Naive thymus-derived CD4-positive, alpha-beta T cell (primary cell): ENCODE results near the gene SV2C. TPM values are rescaled to one million over a fixed set of nuclear protein-coding genes. Genes with fewer than 3 reads are reported as not detected.

Experiments used
- ATAC-seq: fragments of 150-1000 bp; cut with Tn5 transposase; 2 replicates; pipeline ENCODE4 v1.10.0; 2021; ENCODE audit warnings: mild to moderate bottlenecking, moderate library complexity
- CTCF ChIA-PET: fragments of 350-600 bp; sonication (Branson Sonifier 250); formaldehyde crosslinking; loops from one replicate; lab custom pipeline; 2021; ENCODE audit warnings: antibody characterized with exemption; lab: Charles Lee
- POLR2A ChIA-PET: fragments of 350-600 bp; sonication (Branson Sonifier 250); formaldehyde crosslinking; loops from one replicate; lab custom pipeline; 2021; ENCODE audit warnings: antibody characterized with exemption, inconsistent platforms; lab: Charles Lee
- DNase-seq, 9 donors: peaks; one replicate each; pipeline versions ENCODE4 v3.0.0 to v3.0.0-alpha.2; 2020 to 2022; ENCODE audit warnings: mixed read lengths in 1 of 9
- H3K27ac ChIP-seq: one replicate; pipeline ENCODE4 v1.7.0; 2013; ENCODE audit warnings: mild to moderate bottlenecking, low read depth, low read length, moderate library complexity
- H3K27me3 ChIP-seq, 2 donors: one replicate each; pipeline ENCODE4 v1.7.0; 2013; ENCODE audit warnings: low read length in 2 of 2, mild to moderate bottlenecking in 2 of 2, moderate library complexity in 2 of 2; ENCODE audit not compliant: control insufficient read depth in 2 of 2, insufficient read depth in 2 of 2
- H3K36me3 ChIP-seq, 3 experiments: 1 replicate in 2 of 3; 2 replicates in 1 of 3; pipeline ENCODE4 v1.7.0; 2013; ENCODE audit warnings: low read length in 3 of 3, mild to moderate bottlenecking in 3 of 3, moderate library complexity in 1 of 3; ENCODE audit not compliant: insufficient read depth in 3 of 3, control insufficient read depth in 2 of 3
- H3K4me1 ChIP-seq, 2 donors: one replicate each; pipeline ENCODE4 v1.7.0; 2013; ENCODE audit warnings: low read length in 2 of 2, mild to moderate bottlenecking in 2 of 2, moderate library complexity in 1 of 2; ENCODE audit not compliant: control insufficient read depth in 2 of 2, insufficient read depth in 2 of 2
- H3K4me3 ChIP-seq: 2 replicates; pipeline ENCODE4 v1.7.0; 2013; ENCODE audit warnings: mild to moderate bottlenecking, low read length
- H3K9me3 ChIP-seq, 3 experiments: 1 replicate in 2 of 3; 2 replicates in 1 of 3; pipeline ENCODE4 v1.7.0; 2013; ENCODE audit warnings: low read length in 3 of 3; ENCODE audit not compliant: control insufficient read depth in 2 of 3
- H3K27ac Mint-ChIP-seq, 9 donors: one replicate each; pipeline ENCODE4 v1.8.0; 2020 to 2022; ENCODE audit warnings: mixed read lengths in 9 of 9, mild to moderate bottlenecking in 8 of 9, moderate library complexity in 5 of 9, inconsistent platforms in 2 of 9
- H3K27me3 Mint-ChIP-seq, 5 donors: one replicate each; pipeline ENCODE4 v1.8.0; 2021 to 2022; ENCODE audit warnings: mixed read lengths in 5 of 5, mild to moderate bottlenecking in 1 of 5
- H3K36me3 Mint-ChIP-seq, 5 donors: one replicate each; pipeline ENCODE4 v1.8.0; 2020 to 2022; ENCODE audit warnings: mixed read lengths in 5 of 5, mild to moderate bottlenecking in 3 of 5, inconsistent platforms in 1 of 5
- H3K4me1 Mint-ChIP-seq, 7 donors: one replicate each; pipeline ENCODE4 v1.8.0; 2020 to 2022; ENCODE audit warnings: mixed read lengths in 7 of 7, mild to moderate bottlenecking in 3 of 7, inconsistent platforms in 1 of 7
- H3K4me3 Mint-ChIP-seq, 10 donors: one replicate each; pipeline ENCODE4 v1.8.0; 2020 to 2022; ENCODE audit warnings: mild to moderate bottlenecking in 10 of 10, mixed read lengths in 10 of 10, moderate library complexity in 6 of 10, inconsistent platforms in 2 of 10
- H3K9me3 Mint-ChIP-seq, 11 donors: one replicate each; pipeline ENCODE4 v1.8.0; 2020 to 2022; ENCODE audit warnings: mixed read lengths in 11 of 11, mild to moderate bottlenecking in 4 of 11, inconsistent platforms in 1 of 11, moderate library complexity in 1 of 11
- intact Hi-C, 2 donors: fragments of 100-400 bp; cut with micrococcal nuclease; formaldehyde crosslinking; loops; one replicate each; pipeline ENCODE4 v1.15.1; 2023
- polyA plus RNA-seq, 2 donors: library from polyadenylated mRNA; unstranded; fragments of 300-500 nt; fragmentation: Illumina TruSeq; gene quantifications; one replicate each; pipeline ENCODE4 v1.2.3, GENCODE V29; 2021
- total RNA-seq, 6 experiments: library from RNA in 5 of 6; stranded (reverse) in 5 of 6; gene quantifications; 1 replicate in 5 of 6; 2 replicates in 1 of 6; pipeline ENCODE4 v1.2.3 and lab custom pipeline; 2021 to 2026

The SV2C gene
- total and polyA plus RNA-seq, 7 experiments from 2014 or later, result not detected

DNA sequence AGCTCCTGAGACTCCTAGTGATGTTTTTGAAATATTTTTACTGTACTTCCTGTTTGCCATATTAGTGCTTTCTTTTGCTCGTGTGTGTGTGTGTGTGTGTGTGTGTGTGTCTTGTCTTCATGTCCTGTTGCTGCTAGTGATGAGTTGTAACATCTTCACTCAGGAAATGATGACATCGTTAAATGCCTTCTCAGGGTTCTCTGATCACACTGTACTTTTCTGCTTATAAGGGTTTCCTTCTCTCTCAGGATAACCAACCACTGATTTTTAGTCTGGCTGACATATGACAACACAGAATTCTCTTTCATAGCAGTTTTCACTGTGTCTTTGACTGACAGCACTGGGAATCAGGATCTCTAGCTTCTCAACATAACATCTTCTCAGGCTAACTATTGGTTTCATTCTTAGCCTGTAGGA, 16.1 kb downstream of the SV2C start:
- CTCF ChIA-PET, result no interaction called here

DNA sequence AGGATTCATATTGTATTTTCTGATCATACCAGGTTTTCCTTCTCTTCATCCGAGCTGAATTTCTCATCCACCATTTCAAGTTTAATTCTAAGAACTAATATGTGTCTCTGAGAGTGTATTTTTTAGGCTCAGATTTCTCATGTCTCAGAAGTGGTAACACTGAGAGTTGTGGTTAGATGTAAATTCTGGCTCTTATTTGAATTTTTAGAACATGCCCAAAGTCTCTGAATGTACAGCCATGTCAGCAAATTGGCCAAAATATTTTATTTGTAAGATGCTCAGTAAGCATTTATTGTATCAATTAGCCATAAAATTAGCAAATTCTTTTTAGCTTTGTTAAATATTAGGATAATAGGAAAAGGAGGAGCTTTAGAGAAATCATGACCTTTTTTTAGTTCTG, 16.6 kb downstream of the SV2C start:
- Mint-ChIP-seq H3K27ac (peak overlapping the region in 1 of 9 donors; percentile 10), H3K36me3 (no peaks in the 10 kb centered on the region), H3K9me3 (peaks cover 0 to 5% (median 0%) of the 10 kb centered on the region in 11 donors), H3K4me3 (peak overlapping the region in 2 of 10 donors; percentile 0), H3K27me3 (peaks cover 9 to 34% (median 22%) of the 10 kb centered on the region in 5 donors), H3K4me1 (peaks cover 7 to 13% (median 9%) of the 10 kb centered on the region in 7 donors)
- Histone ChIP-seq H3K36me3 (no peaks in the 10 kb centered on the region), H3K9me3 (no peaks in the 10 kb centered on the region), H3K4me3 (no peak overlapping the region), H3K4me1 (no peaks in the 10 kb centered on the region), H3K27ac (no peak overlapping the region), H3K27me3 (no peaks in the 10 kb centered on the region)
- ATAC-seq (no peak), DNase-seq (no peak)
- CTCF ChIA-PET, result no interaction called here
- intact Hi-C loops, result loop anchor here in 1 of 2 donors (5.0 to 10.0 kb wide), 2 partner anchors 303 to 445 kb away; partner anchors contain the start of gene IQGAP2
- POLR2A ChIA-PET, result no interaction called here

More for the DNA sequence above, 16.1 kb downstream of the SV2C start:
- H3K36me3 Mint-ChIP-seq, result no peaks in the 10 kb centered on the region
- Histone ChIP-seq H3K36me3 (no peaks in the 10 kb centered on the region), H3K27ac (no peak overlapping the region), H3K4me3 (no peak overlapping the region), H3K9me3 (no peaks in the 10 kb centered on the region), H3K4me1 (no peaks in the 10 kb centered on the region), H3K27me3 (no peaks in the 10 kb centered on the region)
- peaks cover 0 to 5% (median 0%) of the 10 kb centered on the region in 11 donors for H3K9me3 Mint-ChIP-seq
- H3K27me3 Mint-ChIP-seq, result peaks cover 5 to 38% (median 18%) of the 10 kb centered on the region in 5 donors
- peaks cover 7 to 13% (median 9%) of the 10 kb centered on the region in 7 donors for H3K4me1 Mint-ChIP-seq
- ATAC-seq (peak; percentile 92), DNase-seq (peak in 7 of 9 donors; percentile 4 to 67 (median 56))
- peak overlapping the region in 2 of 10 donors; percentile 0 for H3K4me3 Mint-ChIP-seq
- POLR2A ChIA-PET, result no interaction called here
- intact Hi-C loops, result loop anchor here in 1 of 2 donors (5.0 to 10.0 kb wide), 2 partner anchors 303 to 446 kb away; partner anchors contain the start of gene IQGAP2
- H3K27ac Mint-ChIP-seq, result peak overlapping the region in 4 of 9 donors; percentile 10 to 68 (median 16)

DNA sequence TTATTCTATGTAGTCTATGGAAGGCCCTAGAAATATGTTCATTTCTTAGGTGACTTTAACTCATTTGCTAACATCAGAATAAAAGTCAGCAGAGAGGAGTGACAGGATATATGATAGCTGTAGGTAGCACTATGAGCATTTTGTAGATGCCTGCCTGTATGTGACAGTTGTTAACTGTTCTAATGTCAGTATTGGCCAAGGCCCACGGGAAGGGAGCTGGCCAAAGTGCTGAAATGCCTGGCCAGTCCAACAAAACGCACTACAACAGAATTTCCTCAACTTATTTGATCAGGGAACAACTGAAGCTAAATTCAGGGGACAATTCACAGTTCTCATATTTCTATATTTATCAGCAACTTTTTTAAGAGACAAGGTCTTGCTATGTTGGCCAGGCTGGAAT, 20.8 kb downstream of the SV2C start:
- Mint-ChIP-seq H3K36me3 (no peaks in the 10 kb centered on the region), H3K27me3 (peaks cover 19 to 45% (median 28%) of the 10 kb centered on the region in 5 donors), H3K4me3 (no peak overlapping the region), H3K27ac (no peak overlapping the region), H3K4me1 (peaks cover 7 to 9% (median 8%) of the 10 kb centered on the region in 7 donors), H3K9me3 (peaks cover 0 to 5% (median 0%) of the 10 kb centered on the region in 11 donors)
- Histone ChIP-seq H3K36me3 (no peaks in the 10 kb centered on the region), H3K27ac (no peak overlapping the region), H3K4me3 (no peak overlapping the region), H3K9me3 (no peaks in the 10 kb centered on the region), H3K4me1 (no peaks in the 10 kb centered on the region), H3K27me3 (no peaks in the 10 kb centered on the region)
- POLR2A ChIA-PET, result no interaction called here
- intact Hi-C loops, result no loop called here
- CTCF ChIA-PET, result no interaction called here
- ATAC-seq (no peak), DNase-seq (peak in 1 of 9 donors; percentile 30)

DNA sequence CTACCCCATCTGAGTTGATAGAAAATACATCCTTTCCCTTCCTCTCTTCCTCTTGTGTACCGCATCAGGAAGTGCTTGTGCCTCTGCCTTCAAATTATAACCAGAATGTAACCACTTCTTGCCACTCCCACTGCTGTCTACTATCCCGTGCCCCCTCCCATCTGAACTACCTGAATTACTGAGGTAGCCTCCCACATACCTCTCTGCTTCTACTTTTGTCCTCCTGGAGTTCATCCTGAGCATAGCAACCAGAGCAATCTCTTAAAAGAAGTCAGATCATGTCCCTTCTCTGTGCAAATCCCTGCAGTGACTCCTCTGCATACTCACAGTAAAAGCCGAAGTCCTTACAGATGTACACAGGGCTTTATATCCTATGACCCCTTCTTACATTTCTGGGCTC, 23.0 kb downstream of the SV2C start:
- DNase-seq, result no peak
- no peaks in the 10 kb centered on the region for H3K4me1 Mint-ChIP-seq
- H3K9me3 Mint-ChIP-seq, result peaks cover 0 to 5% (median 0%) of the 10 kb centered on the region in 11 donors
- POLR2A ChIA-PET, result no interaction called here
- H3K27ac Mint-ChIP-seq, result no peak overlapping the region
- intact Hi-C loops, result no loop called here
- Histone ChIP-seq H3K4me1 (no peaks in the 10 kb centered on the region), H3K27me3 (no peaks in the 10 kb centered on the region), H3K9me3 (no peaks in the 10 kb centered on the region), H3K27ac (no peak overlapping the region), H3K36me3 (no peaks in the 10 kb centered on the region), H3K4me3 (no peak overlapping the region)
- ATAC-seq, result no peak
- no peaks in the 10 kb centered on the region for H3K36me3 Mint-ChIP-seq
- CTCF ChIA-PET, result no interaction called here
- H3K4me3 Mint-ChIP-seq, result no peak overlapping the region
- peaks cover 24 to 48% (median 27%) of the 10 kb centered on the region in 5 donors for H3K27me3 Mint-ChIP-seq

DNA sequence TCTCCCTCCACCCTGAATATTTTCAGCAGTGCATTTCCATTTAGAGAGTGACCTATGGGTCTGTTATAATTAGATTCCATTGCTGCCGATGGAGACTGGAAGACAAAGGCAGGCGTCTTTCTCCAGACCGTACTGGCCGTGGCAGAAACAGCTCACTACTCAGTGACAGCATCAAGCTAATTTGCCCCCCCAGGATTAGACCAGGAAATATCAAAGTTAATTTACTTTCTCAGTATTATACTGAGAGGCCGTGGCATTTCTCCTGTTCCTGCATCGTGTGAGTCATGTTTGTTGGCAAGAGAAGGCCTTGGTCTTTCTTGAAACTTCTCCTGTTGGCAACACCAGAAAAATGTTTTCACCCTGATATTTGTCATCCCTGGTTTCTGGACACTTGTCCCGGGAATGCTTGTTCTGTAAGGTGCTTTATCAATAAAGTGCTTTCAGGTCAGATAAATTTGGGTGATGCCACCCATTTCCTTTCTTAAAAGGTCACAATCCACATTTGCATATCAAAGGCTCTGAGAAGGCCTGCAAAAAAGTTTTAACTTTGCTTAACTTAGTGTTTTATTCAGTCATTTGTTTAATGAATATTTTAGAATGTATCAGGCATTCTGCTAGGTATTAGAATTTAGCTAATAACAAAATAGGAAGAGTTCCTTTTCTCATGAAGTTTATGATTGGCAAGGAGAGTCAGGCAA, 28.4 kb downstream of the SV2C start:
- no peak for ATAC-seq
- Mint-ChIP-seq H3K36me3 (no peaks in the 10 kb centered on the region), H3K27ac (no peak overlapping the region), H3K4me1 (no peaks in the 10 kb centered on the region), H3K4me3 (no peak overlapping the region), H3K27me3 (peaks cover 22 to 43% (median 39%) of the 10 kb centered on the region in 5 donors), H3K9me3 (no peaks in the 10 kb centered on the region)
- CTCF ChIA-PET, result no interaction called here
- Histone ChIP-seq H3K4me1 (no peaks in the 10 kb centered on the region), H3K9me3 (no peaks in the 10 kb centered on the region), H3K27ac (no peak overlapping the region), H3K36me3 (no peaks in the 10 kb centered on the region), H3K27me3 (no peaks in the 10 kb centered on the region), H3K4me3 (no peak overlapping the region)
- intact Hi-C loops, result no loop called here
- DNase-seq, result no peak
- POLR2A ChIA-PET, result no interaction called here

DNA sequence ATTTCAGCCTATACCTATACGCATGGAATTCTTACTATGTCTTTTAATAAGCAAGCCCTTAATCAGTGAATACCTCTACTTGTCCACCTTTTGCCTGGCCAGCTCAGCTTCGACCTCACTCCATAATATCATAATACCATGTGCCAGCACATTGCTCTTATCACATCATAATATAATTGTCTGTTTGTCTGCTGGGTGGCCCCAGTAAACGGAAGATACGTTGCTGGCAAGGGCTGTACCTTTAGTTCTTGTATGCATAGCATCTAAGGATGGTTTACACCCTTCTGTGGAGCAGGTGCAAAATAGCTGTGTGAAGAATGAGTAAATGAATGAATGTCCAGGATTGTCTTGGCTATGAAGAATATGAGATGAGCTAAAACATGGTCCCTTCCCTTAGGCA, 29.9 kb downstream of the SV2C start:
- intact Hi-C loops, result no loop called here
- H3K27me3 ChIP-seq, result no peaks in the 10 kb centered on the region
- H3K9me3 ChIP-seq, result no peaks in the 10 kb centered on the region
- ATAC-seq, result no peak
- no peaks in the 10 kb centered on the region for H3K4me1 ChIP-seq
- no peaks in the 10 kb centered on the region for H3K36me3 ChIP-seq
- no peak overlapping the region for H3K27ac ChIP-seq
- H3K36me3 Mint-ChIP-seq, result no peaks in the 10 kb centered on the region
- no peaks in the 10 kb centered on the region for H3K4me1 Mint-ChIP-seq
- CTCF ChIA-PET, result no interaction called here
- DNase-seq, result no peak
- no peak overlapping the region for H3K27ac Mint-ChIP-seq
- H3K9me3 Mint-ChIP-seq, result no peaks in the 10 kb centered on the region
- H3K4me3 Mint-ChIP-seq, result no peak overlapping the region
- H3K27me3 Mint-ChIP-seq, result peaks cover 24 to 44% (median 36%) of the 10 kb centered on the region in 5 donors
- H3K4me3 ChIP-seq, result no peak overlapping the region
- POLR2A ChIA-PET, result no interaction called here
